Loucy (cell line): Measurements from ENCODE around the gene ITSN1.

ENCODE experiments used
- H2AFZ ChIP-seq: fragments of 200-600 bp; sonication (generic); 2 replicates; pipeline ENCODE4 v1.6.0; 2016; ENCODE audit warnings: antibody characterized with exemption, mild to moderate bottlenecking, low read length, moderate library complexity
- H3F3A ChIP-seq: fragments of 200-600 bp; 2 replicates; pipeline ENCODE4 v1.6.0; 2016; ENCODE audit warnings: antibody characterized with exemption, low read depth, mild to moderate bottlenecking
- H3K27me3 ChIP-seq: fragments of 200-600 bp; sonication (generic); 2 replicates; pipeline ENCODE4 v1.6.1; 2014; ENCODE audit warnings: low read length, mild to moderate bottlenecking; ENCODE audit not compliant: insufficient read depth, poor library complexity, severe bottlenecking
- H3K36me3 ChIP-seq: fragments of 200-600 bp; sonication (generic); 2 replicates; pipeline ENCODE4 v1.6.1; 2016; ENCODE audit warnings: low read length; ENCODE audit not compliant: insufficient read depth
- H3K4me1 ChIP-seq: fragments of 200-600 bp; sonication (generic); 2 replicates; pipeline ENCODE4 v1.5.1; 2014; ENCODE audit warnings: low read length, mild to moderate bottlenecking; ENCODE audit not compliant: insufficient read depth, poor library complexity, severe bottlenecking
- H3K4me2 ChIP-seq: fragments of 200-600 bp; sonication (generic); 2 replicates; pipeline ENCODE4 v1.6.0; 2014; ENCODE audit warnings: antibody characterized with exemption, low read length, low read depth, mild to moderate bottlenecking; ENCODE audit not compliant: poor library complexity, severe bottlenecking
- H3K4me3 ChIP-seq: fragments of 200-600 bp; sonication (generic); 2 replicates; pipeline ENCODE4 v1.5.1; 2014; ENCODE audit warnings: low read length, mild to moderate bottlenecking, mixed read lengths; ENCODE audit not compliant: poor library complexity, severe bottlenecking
- H3K79me2 ChIP-seq: fragments of 200-600 bp; sonication (generic); 2 replicates; pipeline ENCODE4 v1.6.1; 2014; ENCODE audit warnings: low read length; ENCODE audit not compliant: insufficient read depth
- H3K9ac ChIP-seq: fragments of 200-600 bp; sonication (generic); 2 replicates; pipeline ENCODE4 v1.6.0; 2014; ENCODE audit warnings: mild to moderate bottlenecking, low read depth, low read length, moderate library complexity; ENCODE audit not compliant: poor library complexity, severe bottlenecking
- H3K9me2 ChIP-seq: fragments of 200-600 bp; sonication (generic); replicated peaks from 2 replicates; pipeline ENCODE4 v1.6.1; 2016; ENCODE audit warnings: low read depth, low read length, mixed read lengths
- H3K9me3 ChIP-seq: fragments of 200-600 bp; sonication (generic); 2 replicates; pipeline ENCODE4 v1.6.1; 2014; ENCODE audit warnings: mild to moderate bottlenecking, antibody characterized with exemption, low read length, low read depth; ENCODE audit not compliant: insufficient read depth
- H4K20me1 ChIP-seq: fragments of 200-600 bp; sonication (generic); 2 replicates; pipeline ENCODE4 v1.6.0; 2014; ENCODE audit warnings: antibody characterized with exemption, low read length, mild to moderate bottlenecking; ENCODE audit not compliant: insufficient read depth, poor library complexity, severe bottlenecking
- CTCF ChIP-seq: fragments of 200-600 bp; sonication (generic); conservative IDR thresholded peaks from 2 replicates; pipeline ENCODE4 v1.5.1; 2014; ENCODE audit warnings: mild to moderate bottlenecking, antibody characterized with exemption, low read length
- EZH2phosphoT487 ChIP-seq: fragments of 200-600 bp; IDR thresholded peaks from 2 replicates; pipeline ENCODE4 v1.6.1; 2018; ENCODE audit warnings: antibody characterized with exemption, mild to moderate bottlenecking, moderate library complexity, borderline replicate concordance

Gene ITSN1

GRCh38 chr21:33729641-33730040 lies 87.3 kb downstream of the ITSN1 start:
- no peaks in the 10 kb centered on the region for H3K9me2 ChIP-seq
- no peaks in the 10 kb centered on the region for H3K4me1 ChIP-seq
- no peak overlapping the region for H2AFZ ChIP-seq
- peaks cover under 1% of the 10 kb centered on the region; the same call in 1 of the 2 replicates for H3K36me3 ChIP-seq
- H3K9me3 ChIP-seq = no peaks in the 10 kb centered on the region
- H3K9ac ChIP-seq = no peak overlapping the region
- no peaks in the 10 kb centered on the region for H3F3A ChIP-seq
- no peaks in the 10 kb centered on the region for H4K20me1 ChIP-seq
- no peak overlapping the region for H3K4me2 ChIP-seq
- H3K79me2 ChIP-seq = no peaks in the 10 kb centered on the region
- H3K27me3 ChIP-seq = no peaks in the 10 kb centered on the region
- H3K4me3 ChIP-seq = no peak overlapping the region
- TF ChIP-seq CTCF (no peak), EZH2phosphoT487 (no peak)

GRCh38 chr21:33731447-33731846 lies 89.1 kb downstream of the ITSN1 start:
- Histone ChIP-seq H3K9me3 (no peaks in the 10 kb centered on the region), H3F3A (no peaks in the 10 kb centered on the region), H3K27me3 (no peaks in the 10 kb centered on the region), H4K20me1 (no peaks in the 10 kb centered on the region), H3K9ac (no peak overlapping the region), H3K79me2 (no peaks in the 10 kb centered on the region), H3K9me2 (no peaks in the 10 kb centered on the region), H3K4me1 (no peaks in the 10 kb centered on the region), H3K4me2 (no peak overlapping the region), H3K4me3 (no peak overlapping the region), H2AFZ (no peak overlapping the region), H3K36me3 (no peaks in the 10 kb centered on the region; the same call in 1 of the 2 replicates)
- TF ChIP-seq EZH2phosphoT487 = no peak
- no peak for TF ChIP-seq CTCF

GRCh38 chr21:33732038-33732437 lies 89.7 kb downstream of the ITSN1 start:
- Histone ChIP-seq H4K20me1 (no peaks in the 10 kb centered on the region), H3F3A (no peaks in the 10 kb centered on the region), H3K4me1 (no peaks in the 10 kb centered on the region), H3K4me3 (no peak overlapping the region), H3K9me3 (no peaks in the 10 kb centered on the region), H3K36me3 (no peaks in the 10 kb centered on the region), H3K27me3 (no peaks in the 10 kb centered on the region), H3K9ac (no peak overlapping the region), H3K9me2 (no peaks in the 10 kb centered on the region), H3K79me2 (no peaks in the 10 kb centered on the region), H2AFZ (no peak overlapping the region), H3K4me2 (no peak overlapping the region)
- TF ChIP-seq EZH2phosphoT487 (no peak), CTCF (no peak)
